Stimulated activated CD4-positive, alpha-beta T cell treated with anti-CD3 and anti-CD28 coated beads, Interleukin-1b, Interleukin-23, amount 100 ng/mL, for 48 hours (primary cell): ENCODE results near the gene OAT.
A peak's percentile ranks its signal among the peaks of the same experiment; 100 is the strongest.

ENCODE experiments used
- DNase-seq: peaks from one replicate; pipeline ENCODE4 v3.0.0-alpha.2; 2020

OAT gene

DNA sequence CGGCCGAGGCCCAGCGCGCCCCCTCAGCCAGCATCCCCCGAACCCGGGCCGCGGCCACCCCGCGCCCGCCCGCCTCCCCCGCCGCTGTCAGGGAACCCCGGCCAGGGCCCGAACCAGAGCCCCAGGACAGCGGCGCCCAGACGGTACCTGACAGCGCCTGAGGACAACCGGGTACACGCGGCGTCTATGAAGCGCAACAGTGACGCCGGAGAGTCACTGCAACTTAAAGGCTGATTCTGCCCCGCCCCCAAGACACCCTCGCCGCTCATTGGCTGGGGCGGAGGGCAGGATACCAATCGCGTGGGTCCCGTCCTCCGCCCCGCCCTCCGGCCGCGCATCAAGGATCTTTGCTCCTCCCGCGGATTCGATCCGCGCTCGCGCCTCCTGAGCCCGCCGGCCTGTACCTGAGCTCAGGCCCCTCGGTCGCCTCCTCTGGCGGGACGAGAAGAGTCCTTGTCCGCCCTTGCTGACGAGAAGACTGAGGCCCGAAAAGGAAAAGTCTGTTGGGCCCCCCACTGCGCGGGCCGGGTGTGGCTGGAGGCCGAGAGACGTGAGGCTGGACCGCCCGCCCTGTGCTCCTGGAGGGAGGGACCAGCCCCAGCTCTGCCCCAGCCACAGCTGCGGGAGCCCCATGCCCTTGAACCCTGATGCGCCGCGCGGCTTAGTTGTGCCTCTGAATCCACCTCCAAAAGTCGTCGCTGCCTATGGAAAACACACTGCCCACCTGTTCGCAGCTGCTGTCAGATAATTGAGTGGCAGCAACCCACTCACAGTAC is at the start of gene OAT:
Gene OAT, minus strand, starts transcription at position 198 of the 776 bp plus-strand sequence. CDS start 6,752 bp downstream, outside the sequence.
- peak; percentile 95 for DNase-seq

DNA sequence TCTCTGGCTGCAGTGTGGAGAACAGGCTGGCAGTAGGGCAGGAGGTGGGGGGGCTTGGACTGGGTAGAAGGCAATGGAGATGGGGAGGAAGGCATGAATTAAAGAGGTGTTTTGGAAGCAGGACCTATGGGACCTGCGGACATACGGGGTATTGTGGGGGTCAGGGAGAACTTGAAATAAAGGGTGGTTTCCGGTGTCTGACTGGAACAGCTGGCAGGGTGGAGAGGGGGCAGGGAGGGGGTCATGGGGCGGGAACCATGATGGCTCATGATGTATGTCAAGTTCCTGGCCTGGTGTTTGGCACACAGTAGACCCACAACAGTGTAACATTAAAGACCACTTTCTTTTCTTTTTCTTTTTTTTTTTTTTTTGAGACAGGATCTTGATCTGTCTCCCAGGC is 48.4 kb upstream of the OAT start:
- DNase-seq = no peak

DNA sequence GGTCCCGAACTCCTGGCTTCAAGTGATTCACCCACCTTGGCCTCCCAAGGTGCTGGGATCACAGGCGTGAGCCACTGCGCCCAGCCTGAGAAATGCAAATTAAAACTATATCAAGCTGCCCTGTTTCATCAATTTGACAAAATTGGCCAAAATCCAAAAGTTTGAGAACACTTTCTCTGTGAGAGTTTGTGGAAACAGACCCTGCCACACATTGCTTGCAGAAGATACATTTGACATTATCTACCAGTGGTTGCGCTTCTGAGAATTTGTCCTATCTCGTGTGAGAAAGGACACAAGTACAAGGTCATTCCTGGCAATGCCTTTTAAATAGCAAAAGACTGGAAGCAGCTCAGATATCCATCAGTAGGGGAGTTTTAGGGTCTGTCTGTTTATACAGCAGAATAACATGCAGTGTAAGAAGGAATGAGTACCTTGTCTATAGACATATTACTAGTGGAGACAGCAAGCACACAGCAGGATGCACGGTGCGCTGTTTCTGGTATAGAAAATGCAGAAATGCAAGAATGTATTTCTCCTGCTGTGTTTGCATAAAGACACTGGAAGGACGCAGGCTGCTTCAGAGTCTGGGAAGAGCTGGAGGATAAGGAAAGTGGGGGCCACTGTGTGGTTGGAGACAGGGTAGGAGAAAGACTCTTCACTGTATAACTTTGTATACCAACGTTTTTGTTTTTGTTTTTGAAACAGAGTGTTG is 47.2 kb upstream of the OAT start:
- DNase-seq = no peak

DNA sequence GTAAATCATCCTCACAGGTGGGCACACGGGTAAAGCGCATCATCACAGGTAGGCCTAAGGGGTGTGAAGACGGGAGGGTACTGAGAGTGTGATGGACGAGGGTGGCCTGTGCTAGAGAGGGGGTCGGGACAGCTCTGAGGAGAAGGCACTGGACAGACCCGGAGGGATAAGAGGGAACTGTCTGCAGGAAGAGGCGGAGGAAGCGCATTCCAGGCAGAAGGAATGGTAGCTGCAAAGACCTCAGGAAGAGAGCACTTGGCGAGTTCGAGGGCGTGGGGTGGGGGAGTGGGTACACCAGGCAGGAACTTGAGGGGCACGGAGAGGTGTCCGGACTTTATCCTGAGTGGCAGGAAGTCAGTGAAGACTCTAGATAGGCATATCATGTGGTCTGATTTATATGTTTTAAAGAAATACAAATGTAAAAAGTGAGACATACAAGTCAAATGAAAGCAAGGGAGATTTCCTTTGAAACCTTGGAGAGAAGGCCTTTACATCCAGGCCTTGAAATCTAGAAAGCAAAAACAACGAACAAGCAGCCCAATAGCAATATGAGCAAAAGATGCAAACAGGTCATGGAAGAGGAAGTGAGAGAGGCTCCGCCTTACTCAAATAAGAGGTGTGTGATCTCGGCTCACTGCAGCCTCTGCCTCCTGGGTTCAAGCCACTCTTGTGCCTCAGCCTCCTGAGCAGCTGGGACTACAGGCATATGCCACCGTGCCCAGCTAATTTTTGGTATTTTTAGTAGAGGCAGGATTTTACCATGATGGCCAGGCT is 46.5 kb upstream of the OAT start:
- no peak for DNase-seq

DNA sequence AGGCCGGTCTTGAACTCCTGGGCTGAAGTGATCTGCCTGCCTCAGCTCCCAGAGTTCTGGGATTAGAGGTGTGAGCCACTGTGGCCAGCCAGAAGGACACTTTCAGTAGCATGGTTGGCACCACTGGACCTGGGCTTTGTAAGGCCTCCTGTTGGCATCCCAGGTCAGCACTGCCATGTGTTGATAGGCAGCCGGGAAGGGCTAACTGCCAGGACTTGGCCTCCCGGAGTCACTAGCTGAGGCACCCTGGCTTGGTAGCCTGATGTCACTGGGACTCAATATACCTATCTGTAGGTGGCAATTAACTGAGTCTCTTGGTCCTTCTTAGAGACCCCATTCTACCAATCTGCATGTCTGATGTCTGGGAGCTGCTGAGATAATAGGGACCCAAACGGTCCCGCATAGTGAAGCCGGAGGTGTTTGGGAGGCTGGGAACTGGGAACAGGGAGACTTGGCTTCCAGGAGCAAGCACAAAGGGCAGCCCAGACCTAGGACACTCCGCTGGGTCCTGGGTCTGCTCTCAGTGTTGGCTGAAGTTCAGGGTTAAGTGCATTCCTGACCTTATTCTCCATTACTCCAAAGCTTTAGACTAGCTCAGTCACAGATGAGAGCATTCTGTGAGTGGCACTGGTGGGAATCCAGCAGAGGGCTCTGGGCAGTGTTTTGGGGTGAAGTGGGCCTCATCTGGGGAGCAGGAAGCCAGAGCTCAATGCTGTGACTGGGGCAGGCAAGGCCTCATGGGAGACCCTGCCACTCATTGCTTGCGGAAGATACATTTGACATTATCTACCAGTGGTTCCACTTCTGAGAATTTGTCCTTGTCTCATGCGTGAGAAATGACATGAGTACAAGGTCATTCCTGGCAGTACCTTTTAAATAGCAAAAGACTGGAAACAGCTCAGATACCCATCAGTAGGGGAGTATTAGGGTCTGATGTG is 45.6 kb upstream of the OAT start:
- no peak for DNase-seq

DNA sequence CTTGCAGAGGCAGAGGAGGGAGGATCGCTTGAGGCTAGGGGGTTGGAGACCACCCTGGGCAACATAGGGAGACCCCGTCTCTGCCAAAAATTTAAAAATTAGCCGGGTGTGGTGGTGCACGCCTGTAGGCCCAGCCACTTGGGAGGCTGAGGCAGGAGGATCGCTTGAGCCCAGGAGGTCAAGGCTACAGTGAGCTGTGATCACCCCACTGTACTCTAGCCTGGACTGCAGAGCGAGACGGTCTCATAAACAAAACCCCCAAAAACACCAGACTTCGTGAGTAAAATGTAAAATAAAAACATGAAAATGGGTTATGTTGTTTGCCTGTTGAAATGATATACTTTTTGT is 43.6 kb upstream of the OAT start:
- DNase-seq = no peak

DNA sequence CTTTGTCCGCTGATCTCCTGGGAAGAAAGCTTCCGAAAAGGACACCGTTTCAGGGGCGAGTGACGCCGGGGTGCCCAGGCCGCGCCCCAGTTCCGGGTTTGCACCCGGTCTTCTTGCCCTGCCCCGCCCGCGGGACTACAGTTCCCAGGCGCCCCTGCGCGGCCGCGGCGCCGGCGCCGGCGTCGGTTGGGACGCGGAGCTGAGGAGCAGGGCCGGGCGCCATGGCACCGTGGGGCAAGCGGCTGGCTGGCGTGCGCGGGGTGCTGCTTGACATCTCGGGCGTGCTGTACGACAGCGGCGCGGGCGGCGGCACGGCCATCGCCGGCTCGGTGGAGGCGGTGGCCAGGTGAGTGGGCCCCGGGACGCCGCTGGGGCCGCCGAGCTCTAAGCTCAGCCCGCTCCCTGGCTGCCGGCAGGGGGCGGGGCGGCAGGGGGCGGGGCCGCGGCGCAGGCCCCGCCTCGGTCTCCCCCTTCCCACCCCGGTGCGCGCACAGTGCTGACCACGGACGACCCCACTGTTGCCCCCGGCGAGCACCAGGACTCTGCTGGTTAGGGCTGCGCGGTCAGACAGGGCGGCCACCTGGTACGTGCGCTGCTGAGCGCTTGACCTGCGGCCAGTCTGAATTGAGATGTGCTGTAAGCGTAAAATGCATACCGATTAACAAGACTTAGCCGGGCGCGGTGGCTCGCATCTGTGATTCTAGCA is 43.1 kb upstream of the OAT start, which contains the start of gene LHPP:
Gene LHPP, plus strand, starts transcription at position 182 of the 706 bp plus-strand sequence. Its CDS starts 40 bp downstream, at position 222.
- DNase-seq = peak; percentile 87

DNA sequence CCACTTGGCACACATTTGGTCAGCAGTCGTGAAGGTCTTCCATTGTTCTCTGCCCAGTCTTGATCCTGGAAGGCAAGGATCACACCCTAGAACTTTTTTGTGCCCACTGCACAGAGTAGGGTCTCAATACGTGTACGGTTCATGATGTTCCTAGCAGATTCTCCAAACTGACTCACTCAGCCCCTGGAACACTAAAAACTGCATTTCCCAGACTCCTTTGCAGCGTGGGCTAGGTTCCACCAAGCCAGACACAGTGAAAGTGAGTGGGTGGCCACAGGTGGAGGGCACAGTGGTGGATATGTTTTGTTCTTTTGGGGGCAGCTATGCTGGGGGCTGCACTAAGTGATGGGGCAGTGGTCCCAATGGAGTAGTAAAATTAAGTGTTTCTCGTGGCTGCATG is 41.4 kb upstream of the OAT start:
- no peak for DNase-seq

DNA sequence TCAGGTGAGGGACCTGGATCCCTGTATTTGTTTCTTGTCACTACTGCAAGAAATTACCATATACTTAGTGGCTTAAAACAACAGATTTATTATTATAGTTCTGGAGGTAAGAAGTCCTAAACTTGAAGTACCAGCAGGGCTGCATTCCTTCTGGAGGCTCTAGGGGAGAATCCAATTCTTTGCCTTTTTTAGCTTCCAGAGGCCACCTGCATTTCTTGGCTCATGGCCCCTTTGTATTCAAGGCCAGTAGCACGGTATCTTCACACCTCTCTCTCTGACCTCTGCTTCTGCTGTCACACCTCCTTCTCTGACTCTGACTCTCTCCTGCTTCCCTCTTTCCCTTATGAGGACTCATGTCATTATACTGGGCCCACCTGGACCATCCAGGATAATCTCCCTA is 40.7 kb upstream of the OAT start:
- no peak for DNase-seq

DNA sequence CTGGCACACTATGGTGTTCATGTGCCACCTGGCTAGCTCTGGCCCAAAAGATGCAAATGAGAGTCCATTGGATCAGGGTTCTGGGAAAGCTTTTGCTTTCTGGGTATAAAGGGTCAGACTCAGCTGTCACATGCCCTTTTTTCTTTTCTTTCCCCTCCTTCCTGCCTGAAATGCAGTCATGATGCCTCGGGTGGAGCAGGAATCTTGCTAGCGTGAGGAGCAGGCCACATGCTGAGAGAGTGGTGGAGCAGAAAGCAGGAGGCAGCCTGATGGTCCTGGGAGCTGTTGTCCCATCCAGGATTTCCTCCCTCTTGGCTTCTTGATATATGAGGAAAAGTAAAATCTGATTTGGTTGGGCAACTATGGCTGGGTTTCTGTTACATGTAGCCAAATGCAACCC is 40.2 kb upstream of the OAT start:
- no peak for DNase-seq

DNA sequence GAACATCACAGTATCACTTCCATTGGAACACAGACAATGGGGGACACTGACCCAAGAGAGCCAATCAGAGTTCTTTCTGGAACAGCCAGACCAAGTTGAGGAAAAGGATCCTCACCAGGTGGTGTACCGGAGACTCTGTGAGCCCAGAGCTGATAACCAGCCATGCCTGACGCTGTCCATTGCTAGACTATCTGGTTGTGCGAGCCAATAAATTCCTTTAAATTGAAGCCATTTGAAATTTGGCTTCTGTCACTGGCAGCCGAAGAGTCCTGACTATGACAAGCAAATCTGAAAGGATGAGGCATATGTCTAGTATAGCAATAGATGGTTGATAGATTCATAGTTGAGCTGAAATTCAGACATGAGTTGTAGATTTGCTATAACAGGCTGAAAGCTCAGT is 39.8 kb upstream of the OAT start:
- no peak for DNase-seq

DNA sequence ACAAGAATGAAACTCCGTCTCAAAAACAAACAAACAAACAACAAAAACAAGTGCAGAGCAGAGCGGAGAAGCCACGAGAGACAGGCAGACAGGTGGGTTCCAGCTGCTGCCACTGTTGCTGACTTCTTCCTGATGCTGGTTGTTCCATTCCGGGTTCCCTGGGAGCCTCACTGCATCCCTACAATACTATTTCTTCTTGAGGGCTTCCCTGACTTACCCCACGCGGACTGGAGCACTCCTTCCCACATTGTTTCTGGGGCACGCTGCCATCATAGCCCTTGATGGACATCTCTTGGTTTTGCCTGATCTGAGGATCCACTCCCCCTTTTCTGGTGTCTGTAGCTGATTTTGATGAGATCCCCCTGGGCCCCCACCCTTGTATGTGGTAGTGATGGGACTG is 36.7 kb upstream of the OAT start:
- DNase-seq = no peak

DNA sequence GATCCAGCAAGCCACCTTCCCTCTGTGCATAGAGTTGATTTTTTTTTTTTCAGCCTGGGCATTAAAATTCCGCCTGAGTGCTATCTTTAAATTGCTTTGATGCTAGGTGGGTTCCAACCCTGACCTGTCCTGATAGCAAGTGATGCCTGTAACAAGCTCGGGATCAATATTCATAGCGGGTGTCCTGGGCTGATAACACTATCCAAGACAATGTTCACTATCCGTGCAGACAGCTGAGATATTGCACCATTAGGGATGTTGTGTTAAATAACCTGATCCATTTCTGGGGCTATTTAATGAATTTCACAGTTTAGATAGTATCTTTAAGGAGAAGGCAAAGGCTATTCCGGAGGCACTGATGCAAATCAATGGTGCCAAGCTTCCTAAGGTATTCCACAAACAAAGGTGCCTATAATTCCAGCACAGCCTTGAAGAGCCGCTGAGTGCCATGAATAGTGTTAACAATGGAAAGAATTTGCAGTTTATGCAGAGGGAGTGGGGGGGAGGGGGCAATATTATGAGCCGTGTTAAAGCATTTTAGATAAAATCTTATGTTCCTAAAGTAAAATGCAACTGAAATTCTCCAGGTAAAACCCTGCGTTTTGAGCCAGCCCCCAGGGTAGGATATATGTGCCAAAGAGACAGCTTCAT is 35.4 kb upstream of the OAT start:
- no peak for DNase-seq

DNA sequence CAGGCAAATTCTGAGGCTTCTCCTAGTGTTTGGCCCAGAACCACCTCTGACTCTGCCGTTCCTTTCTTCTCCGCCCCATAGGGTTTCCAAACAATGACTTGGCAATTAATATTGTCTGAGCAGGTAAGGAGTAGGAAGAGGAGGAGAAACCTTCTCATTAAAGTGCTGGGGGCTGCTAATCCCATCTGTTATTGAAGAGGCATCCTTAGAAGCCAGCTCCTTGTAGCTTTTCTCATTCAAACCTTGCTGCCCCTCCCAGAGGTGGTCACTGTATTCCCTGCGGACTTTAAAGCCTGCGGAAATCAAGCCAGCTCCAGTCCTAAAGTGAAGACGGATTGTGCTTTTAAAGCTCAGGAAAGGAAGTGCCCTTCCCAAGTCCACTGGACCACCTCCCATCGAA is 32.6 kb upstream of the OAT start:
- no peak for DNase-seq

DNA sequence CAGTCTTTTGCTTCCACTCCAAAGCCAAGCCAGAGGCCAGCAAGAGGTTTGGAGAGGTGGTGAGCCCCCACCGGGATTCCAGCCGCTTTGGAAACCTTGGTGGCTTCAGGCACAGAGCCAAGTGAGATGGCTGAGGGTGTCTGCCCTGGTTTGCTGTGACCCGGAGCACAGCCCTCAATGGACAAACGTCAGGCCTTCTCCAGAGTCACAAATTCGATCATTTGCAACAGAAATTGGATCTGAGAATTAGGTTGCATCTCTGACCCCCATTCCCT is 32.0 kb upstream of the OAT start:
- no peak for DNase-seq

DNA sequence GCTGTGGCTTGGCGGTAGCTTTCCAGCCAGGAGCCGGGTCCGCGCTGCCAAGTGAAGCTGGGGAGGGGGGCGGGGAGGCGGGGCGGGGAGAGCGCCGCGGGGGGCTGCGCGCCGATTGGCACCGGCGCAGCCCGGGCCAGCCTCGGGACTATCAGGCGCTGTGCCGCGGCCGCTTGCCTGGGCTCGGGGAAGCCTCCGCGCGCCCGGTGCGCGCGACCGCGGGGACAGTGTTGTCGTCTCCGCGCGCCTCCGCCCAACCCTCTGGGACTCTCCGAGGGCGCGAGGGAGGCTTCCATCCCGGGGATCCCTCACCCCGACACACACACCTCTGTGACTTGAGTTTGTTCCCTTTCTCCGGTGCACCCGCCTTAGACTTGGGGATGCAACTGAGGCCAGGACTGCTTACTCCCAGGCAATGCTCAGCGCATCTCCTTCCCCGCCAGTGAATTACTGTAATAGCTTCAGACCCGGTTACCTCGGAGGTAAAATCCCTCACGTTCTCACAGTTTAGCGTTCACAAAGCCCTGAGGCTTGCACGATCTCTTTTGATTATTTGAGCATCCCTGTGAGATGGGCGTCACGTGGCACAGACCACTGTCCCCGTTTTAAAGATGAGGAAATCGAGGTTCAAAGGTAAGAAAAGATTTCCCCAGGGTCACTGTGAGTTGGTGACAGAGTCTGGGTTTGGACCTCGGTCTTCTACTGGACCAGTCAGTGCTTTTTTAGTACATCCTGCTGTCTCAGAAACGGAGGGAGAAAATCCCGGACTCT is 31.5 kb upstream of the OAT start, which contains the start of gene NKX1-2:
Gene NKX1-2, minus strand, starts transcription at position 24 of the 771 bp plus-strand sequence. CDS start 92 bp downstream, outside the sequence.
- DNase-seq = no peak

DNA sequence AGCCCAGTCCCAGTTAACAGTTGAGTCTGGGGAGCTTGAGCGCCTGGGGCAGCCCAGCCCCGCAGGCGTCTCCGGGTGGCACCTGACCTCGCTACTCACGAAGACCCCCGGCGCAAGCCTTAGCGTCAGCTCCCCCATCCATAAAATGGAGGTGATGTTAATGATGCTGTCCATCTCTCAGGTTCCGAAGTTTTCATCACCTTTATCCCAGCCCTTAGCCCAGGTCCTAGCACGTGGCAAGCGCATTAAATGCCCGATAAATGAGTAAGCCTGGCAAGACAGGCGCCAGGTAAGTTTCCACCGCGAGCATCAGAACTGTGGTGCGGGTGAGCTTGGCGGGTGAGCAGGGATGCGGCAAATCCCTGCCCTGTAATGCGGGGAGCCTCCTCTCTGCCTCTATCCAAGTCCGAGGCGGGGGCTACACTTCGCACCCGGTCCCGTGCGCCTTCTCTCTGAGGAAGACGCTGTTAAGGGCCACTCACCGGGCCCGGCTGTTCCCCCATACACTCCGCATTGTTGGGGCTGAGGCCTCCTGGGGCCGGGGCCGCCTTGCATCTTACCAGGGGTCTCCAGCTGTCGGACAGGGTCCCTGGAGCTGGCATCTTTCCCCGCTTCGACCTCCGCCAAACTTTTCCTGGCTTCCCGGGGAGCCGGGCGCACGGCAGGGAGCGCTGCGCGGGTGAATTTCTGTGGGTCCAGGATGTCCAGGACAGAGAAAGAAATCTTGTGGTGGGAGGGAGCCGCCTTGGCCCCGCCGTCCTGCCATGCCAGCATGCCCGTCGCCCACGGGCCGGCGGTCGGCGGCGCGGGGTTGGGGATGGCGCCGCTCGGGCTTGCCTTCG is 30.7 kb upstream of the OAT start:
- no peak for DNase-seq

DNA sequence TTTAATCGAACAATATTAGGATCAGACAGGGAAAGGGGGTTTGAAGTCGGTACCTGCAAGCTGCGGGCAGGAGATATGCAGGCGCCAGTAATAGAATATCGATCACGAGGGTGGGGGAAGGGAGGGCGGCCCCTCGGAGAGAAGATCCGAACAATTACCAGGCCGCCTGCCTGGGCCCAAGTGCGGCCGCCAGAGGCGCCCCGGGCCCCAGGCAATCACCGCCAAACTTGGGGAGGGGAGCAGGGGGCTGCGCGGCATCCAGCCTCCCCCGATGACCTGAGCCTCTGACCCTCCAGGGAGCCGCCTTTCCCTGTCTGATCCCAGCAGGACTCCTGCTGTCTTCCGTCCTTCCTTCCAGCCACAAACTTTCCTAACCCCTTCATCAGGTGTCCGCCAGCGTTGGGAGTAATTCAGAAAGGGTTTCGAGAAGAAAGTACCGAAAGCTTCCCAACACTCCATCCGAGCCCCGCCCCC is 30.0 kb upstream of the OAT start:
- DNase-seq = no peak

DNA sequence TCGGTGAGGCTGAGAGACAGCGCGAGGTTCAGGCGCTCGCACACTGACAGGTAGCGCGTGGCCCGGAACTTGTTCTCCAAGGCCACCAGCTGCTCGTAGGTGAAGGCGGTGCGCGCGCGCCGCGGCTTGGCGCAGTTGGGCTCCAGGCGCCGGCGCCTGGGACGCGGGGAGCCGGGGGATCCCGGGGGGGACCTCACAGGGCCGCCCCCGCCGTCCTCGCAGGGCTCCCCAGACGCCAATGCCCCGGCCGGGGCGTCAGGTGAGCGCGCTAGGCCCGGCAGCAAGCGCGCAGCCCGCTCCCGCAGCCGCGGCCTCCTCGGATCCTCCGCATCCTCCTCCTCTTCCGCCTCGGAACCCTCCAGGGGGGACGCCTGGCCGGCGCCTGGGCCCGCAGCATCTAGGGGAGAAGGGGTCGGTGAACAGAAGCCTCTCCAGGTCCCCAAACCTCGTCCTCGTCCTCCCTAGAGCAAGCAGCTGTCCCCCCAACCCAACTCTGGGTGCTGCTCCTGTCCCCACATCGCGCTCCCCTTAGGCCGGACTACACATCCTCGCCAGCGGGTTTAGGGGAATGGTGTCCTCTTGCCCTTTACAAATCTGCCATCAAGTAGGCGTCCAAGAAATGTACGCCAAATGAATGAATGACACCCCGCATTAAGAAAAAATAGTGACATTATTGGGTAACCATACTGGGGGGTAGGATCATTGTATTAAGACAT is 29.2 kb upstream of the OAT start:
- no peak for DNase-seq
